Fibroblast of skin of abdomen (primary cell): ENCODE measurements around the gene GDF9.

Experiments used
- DNase-seq: peaks from one replicate; pipeline ENCODE4 v3.0.0-alpha.2; 2013

Gene GDF9

DNA sequence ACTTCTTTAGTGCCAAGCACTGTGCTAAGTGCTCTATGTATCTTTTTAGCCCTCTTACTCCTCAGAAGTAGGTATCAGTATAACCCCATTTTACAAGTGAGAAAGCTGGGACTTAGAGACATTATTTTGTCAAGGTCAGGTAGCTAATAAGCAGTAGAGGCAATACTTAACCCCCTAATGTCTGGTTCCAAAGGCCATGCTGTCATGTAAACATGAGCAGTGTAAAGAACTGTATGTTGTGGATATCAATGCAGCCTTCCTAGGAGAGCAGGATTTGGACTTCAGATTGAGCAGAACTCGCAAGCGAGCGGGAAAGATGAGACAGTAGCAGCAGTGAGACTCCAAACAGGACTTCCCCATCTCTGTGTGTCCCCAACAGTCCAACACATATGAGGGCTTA lies 32.2 kb downstream of the GDF9 start:
- no peak for DNase-seq

DNA sequence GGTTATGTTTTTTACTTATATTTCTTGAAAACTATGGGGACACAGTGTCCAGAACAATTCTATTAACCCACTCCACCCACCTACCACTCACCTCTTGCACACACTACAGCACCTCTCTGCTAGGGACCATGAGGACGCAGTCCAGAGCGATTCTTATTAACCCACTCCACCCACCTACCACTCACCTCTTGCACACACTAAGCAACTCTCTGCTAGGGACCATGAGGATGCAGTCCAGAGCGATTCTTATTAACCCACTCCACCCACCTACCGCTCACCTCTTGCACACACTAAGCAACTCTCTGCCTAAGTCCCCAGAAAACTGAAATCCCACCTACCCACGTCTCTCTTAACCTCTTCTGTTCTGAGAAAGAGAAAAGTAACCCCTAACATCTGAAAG lies 33.7 kb downstream of the GDF9 start:
- DNase-seq, result no peak

DNA sequence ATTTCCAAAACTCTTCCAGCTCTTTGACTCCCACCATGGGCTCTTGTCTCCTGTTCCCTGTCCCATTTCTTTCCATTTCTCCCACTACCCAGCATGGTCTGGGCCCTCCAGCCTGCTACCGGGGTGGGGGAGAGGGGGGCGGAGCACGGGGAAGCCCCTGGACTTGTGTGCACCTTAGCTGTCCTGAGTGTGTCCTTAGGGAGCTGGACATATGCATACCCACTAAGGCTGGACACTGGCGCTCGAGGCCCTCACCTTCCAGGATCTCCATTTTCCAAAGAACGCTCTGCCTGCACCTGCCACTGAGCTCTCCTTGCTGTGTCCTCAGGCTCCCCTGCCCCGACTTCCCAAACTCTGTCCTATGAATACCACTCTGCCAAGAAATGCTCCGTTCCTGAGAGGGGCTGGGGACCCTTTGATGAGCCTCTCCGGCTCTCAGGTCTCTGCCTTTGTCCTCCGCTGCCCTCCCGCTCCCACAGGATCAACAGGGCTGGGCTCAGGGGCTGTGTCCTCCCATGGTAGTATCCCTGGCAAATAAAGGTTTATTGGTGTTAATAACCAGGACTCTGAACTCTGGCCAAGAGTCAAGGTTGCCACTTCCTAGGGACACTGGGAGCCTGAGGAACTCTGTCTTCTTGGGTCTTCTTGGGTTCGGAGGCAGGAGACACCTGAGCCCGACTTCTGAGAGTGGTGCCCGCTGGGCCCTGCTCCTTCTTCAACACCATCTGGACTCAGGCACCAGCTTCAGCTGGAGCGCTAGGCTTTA lies 35.0 kb downstream of the GDF9 start:
- no peak for DNase-seq

DNA sequence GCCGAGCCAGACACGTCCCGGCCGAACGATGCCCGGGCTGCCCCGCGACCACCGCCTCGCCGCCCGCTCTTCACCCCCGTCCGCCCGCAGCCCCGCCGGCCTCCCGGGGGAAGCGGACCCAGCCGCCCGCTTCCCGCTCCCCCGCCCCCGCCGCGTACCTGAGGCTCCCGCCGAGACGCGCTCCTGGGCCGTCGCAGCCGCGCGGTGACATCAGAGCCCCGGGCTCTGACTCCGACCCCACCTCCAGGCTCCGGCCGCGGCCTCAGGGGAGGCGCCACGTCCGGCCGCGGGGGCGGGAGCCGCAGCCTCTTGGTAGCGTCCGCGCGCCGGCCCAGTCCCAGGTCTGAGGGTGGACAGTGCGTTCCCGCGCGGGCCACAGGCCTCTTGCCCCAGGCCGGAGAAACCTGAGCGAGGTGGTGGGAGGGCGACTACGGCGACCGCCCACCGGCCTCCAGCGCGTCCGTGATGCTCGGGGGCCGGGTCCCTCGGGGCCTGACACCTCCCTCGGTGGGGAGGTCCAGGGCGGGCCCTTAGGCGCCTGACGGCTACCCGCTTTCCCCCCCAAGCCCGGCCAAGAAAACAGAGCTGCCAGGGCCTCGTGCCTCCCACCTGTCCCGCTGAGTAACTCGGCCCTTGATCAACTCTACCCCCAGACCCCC lies 35.7 kb downstream of the GDF9 start, which contains the start of gene SHROOM1:
SHROOM1 (minus strand) TSS at position 212 of the 659 bp plus-strand sequence. CDS start 4,507 bp downstream, outside the sequence.
- DNase-seq, result no peak

DNA sequence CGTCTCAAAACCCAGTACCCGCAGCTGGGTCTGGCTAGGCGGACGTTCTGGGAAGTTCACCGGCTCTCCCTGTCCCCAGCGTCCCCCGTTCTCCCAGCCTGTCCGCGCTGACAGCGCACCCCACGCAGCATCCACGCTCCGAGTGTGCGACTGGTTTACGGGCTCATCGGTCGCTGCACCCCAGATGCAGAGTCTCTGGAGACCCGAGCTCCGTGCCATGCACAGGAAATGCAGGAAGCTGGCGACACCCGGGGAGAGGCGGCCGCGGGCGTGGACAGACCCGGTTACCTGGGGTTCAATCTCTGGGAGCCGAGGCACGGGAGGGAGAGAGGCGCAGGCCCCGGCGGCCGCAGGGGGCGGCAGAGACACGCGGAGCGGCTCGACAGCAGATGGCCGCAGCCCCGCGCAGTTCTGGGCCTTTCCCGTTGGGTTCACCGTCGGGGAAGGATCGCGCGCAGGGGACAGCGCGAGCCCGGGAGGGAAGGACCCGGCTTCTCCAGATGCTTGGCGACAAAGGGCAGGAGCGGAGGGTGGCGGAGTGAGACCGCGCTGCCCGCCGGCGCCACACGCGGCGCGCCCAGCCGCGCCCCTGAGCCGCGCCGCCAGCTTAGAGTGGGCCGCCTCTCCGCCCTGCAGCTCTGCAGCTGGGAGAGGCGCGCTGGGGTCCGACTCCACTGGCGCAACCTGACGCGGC lies 36.4 kb downstream of the GDF9 start:
- DNase-seq, result peak; percentile 63

DNA sequence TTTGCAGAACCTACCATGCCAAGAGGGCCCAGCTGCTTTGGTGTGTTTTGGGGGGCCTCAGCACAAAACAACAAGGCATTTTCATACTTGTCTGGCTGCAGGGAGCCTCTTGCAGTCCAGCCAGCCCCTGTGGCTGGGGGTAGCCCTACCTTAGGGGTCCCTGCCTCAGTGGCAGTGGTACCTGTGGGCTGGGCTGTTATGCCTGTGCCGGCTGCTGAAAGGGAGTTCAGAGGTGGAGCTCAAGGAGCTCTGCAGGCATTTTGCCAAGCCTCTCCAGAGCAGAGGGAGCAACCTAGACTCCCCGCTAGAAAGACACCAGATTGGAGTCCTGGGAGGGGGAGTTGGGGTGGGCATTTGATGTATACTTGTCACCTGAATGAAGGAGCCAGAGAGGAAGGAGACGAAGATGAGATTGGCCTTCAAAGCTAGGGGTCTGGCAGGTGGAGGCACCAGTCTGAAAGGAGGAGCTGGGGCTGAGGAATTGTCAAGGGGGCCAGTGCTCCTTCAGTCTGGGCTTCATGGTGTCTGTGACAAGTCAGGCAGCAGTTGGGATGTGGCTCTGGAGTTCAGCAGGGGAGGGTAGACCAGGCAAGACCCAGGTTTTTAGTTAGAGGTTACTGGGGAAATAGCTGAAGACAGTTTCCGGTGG lies 37.3 kb downstream of the GDF9 start:
- DNase-seq, result no peak

DNA sequence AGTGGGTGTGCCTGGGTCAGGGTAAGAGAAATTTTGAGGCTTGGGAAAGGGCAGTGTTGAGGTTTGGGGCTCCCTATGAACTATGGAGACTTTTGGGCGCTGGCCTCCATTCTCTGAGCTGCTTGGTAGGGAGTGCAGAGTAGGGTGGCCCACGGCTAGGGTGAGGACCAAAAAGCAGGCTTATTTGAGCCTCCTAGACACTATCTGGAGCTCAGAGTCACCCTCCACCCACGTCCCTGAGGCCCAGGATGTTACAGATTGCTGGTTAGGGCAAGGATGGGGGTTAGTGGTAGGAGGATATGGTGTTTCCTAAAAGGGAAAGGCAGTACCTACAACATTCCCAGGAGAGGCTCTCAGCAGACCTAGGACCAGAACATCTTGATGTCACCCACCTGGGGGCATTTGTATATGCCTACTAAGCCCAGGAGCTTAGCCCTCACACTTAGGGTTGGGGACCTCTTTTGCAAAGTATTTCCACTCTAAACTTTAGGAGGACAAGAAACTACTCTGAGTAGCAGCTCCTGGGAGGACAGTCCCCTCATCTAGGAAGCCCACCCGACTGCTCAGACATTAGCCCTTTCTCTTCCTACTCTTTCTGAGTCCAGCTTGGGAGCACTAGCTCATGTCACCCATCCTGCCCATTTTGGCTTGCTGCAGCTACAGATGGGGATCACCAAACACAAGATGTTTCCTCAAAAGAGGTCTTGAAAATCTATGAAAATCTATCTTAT lies 38.2 kb downstream of the GDF9 start:
- DNase-seq, result no peak

DNA sequence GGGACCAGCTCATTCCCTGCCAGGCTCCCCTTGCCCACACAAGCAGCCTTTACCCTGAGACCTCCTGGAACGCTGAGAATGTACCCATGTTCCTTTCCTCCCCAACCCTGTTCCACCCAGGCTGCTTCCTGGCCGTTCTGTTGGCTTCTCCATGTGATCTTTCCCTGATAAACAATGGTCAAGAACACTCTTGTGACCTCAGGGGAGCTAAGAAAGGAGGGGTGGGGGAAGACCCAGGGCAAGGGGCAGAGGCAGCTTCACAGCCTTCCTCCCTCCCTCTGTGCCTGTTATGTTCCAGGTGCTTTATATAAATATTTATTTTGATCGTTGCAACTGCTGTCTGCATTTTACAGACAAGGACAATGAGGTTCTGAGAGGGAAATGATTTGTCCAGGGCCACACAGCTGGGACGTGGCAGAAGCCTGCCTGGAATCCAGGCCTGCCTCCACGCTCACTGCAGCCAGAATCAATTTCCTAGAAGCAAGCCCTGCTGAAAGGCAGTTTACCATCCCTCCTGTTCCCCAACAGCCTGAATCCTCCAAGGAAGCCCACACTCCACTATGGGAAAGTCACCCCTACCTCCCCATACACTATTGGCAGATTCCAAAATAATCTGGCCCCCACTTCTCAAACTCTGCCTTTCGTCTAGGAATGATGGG lies 39.7 kb downstream of the GDF9 start:
- no peak for DNase-seq

DNA sequence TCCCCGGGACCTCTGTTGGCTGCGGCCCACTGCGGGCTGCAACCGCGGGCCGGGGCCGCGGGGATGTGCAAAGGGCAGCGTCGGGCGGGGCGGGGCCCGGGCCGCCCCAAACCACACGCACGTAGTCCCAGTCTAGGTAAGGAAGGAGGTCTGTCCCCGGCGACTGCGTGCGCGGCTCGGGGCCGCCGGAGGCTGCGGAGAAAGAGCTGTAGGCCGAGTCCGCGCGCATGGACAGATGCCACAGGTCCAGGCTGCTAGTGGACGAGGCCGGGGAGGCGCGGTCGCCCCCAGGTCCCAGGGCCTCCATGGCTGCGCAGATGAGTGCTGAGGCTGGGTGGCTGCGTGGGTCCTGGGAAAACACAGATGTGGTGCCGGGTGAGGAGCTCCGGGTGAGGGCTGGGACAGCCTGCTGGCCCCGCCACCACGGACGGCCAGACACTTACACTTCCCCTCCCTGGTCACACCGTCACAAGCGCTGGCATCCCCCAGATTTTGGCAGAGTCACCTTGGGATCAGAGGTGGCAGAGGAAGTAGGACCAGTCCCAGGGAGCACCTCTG lies 40.4 kb downstream of the GDF9 start:
- DNase-seq, result no peak

DNA sequence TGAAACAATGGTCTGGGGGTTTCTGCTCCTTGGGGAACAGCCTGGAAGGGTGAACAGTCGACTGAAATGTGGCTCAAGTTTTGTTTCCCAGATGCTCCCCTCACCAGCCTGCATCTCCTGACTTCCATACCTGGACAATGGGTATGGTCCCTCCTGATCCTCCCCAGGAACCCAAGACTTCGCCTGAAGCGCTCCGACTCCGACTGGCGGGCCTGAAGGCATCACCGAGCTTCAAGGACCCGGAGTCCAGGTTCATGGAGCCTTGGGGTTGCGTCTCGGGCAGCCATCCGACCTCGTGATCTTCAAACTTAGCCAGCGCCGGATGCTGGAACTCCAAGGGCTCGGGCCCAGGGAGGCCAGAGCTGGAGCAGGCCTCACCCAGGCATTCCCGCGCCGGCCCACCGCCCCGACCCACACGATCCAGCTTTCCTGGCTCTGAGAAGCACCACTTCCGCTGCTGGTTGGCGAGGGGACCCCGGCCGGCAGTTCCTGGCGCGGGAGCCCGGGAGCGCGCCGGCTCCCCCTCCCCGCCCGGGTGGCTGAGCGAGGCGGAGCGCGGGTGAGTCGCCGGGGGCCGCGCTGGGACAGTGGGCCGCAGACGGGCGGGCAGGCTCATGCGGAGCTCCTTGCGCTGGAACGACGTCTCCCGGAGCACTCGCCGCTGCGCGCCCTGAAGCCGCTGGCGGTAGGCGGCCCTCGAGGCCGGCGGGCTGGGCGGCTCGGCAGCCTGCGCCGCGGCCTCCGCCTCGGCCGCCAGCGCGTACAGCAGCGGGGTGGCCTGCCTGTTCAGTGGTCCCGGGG lies 41.0 kb downstream of the GDF9 start:
- DNase-seq, result no peak

DNA sequence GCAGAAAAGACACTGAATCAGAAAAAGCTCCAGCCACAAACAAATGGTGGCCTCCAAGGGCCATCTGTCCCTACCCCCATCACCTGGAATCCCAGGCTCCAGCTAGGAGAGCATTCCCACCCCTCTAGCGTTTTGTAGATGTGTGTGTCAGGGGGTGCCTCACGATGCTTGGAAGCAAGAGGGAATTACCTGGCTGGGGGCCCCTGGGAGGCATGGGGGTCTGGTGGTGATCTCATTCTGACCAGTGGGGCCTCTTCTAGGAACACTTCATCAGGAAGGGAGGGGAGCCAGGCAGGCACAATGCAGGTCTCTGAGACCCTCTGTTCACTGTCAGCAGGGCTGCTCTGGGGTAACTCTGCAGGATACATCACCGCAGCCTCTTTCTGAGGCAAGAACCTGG lies 41.8 kb downstream of the GDF9 start:
- no peak for DNase-seq

DNA sequence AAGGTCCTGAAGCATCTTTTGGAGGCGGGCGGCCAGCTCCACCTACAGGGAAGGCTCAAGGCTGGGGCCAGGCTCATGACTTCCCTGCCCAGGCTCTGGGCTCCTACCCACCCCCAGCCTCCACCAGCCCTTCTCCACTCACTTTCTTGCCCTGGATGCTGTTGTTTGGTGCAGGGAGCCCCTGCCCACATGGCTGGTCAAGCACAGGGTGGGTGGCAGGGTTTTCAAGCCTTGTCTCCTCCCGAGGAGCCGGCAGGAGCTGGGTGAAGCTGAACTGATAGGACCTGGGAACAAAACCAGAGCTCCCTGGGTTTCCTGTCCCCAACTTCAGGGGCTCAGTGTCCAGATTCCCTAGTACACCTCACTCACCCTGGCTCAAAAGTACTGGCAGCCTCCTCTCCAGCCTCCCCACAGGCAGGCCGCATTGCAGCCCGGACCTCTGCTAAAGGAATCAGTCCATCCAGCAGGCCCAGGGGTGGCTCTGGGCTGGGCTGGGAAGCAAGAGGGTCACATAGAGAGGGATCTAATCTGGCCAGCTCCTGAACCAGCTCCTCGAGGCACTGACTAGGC lies 42.7 kb downstream of the GDF9 start:
- DNase-seq, result no peak

DNA sequence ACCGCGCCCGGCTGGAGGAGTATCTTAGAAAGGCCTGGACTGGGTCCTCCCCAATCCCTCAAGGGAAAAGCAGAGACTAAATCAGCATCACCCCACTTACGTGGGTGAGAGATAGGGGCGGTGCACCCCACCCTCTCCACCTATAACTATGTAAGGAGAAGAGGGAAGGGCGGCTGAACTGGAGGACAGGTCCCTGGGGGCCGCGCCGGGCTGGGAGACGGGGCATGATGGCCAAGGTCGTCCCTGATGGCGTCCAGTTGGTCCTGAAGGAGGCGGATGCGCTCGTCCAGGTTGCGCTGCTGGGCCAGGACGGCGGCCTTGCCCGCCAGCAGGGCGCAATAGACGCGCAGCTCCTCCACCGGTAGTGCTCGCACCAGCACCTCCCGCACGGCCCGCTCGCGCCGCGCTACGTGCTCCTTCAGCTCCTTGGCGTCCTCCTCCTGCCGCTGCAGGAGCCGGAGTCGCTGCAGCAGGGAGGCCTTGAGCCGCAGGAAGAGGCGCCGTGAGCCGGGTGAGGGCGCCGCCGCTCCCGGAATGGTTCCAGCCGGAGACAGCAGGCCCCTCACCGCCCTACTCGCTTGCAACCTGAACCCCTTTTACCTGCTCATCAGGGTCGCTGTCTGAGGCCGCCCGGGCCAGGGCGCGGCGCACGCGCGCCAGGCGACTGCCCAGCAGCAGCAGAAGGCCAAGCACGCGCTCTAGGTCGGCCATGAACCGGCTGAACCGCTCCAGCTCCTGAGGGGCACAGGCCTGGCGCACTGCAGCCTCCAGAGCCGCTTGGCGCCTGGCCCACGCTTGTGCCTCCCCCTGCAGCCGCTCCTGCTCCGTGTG lies 43.4 kb downstream of the GDF9 start:
- DNase-seq, result peak; percentile 21

DNA sequence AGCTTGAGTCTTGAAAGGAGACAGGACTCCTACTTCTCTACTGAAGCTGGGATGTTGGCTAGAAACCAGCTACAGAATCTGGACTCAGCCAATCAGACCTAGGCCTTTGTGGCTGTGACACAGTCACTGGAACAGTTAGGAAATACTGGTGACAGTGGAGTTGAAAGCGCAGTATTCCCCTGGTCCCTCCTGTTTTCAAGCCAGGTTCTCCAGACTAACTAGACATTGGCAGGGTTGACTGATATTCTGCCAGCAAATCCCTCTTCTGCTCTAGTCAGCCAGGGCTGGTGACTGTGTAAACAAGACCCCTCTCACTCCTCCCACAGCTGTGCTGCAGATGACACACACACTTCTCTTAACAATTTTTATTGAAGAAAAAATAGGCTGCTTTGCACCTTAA lies 44.5 kb downstream of the GDF9 start:
- DNase-seq, result peak; percentile 36

DNA sequence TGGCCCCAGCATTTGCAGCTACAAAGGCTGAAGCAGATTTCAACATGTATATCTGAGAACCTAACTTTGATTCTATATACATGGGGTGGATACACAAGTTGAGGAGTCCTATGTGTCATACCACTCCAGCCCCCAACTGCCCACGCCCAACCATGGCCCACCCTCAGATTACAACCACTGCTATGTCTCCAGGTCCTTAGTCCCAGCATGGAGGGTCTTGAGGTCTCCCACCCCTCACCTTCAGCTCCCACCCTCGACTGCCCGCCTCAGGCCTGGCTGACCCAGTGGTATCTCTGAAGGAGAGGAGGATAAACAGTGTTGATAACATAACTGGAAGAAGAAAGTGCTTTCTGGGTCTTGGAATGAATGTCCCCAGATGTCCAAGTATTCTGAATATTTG lies 44.9 kb downstream of the GDF9 start:
- no peak for DNase-seq

DNA sequence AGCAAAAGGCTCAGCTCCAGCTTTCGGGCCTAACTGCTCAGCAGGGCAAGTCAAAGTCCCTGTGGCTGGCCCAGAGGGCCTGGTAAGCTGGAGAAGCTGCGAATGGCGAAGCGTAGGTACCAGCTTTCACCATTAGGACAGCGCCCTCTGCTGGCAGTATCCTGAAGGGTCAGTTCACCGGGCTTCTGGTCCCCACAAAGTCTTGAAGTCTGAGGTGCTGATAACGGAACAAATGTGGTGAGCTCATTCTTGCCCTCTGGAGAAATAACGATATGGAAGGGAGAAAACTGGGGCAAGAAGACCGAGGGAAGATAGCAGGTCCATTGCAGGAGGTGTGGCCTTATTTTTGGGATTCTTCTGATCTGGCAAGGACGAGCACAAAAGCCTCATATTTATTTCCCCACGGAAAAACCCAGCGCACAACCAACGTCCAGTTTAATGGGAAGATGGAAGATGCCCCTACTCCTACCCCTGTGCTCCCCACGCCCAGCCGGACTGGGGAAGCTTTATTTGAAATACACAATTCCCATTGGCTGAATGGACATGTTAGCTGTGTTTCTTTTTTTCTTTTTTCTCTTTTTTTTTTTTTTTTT lies 46.0 kb downstream of the GDF9 start:
- DNase-seq, result peak; percentile 84

DNA sequence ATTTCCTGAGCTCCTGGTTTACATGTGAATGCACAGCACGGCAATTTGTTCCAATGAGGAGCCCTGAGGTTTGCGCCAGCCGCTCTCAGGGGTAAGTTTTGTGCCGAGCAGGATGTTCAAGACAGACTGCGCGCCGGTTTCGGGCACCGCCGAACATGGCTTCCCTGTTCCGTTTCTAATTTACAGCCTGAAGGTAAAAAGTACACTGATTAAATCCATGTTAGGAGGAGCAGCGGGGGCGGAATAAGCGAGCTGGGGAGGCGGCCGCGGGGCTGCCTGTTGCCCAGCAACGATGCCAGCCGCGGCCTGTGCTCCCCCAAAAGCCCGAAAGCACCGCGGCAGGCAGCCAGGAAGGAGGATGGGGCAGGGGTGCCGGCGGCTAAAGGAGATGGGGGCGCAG lies 46.8 kb downstream of the GDF9 start:
- no peak for DNase-seq

DNA sequence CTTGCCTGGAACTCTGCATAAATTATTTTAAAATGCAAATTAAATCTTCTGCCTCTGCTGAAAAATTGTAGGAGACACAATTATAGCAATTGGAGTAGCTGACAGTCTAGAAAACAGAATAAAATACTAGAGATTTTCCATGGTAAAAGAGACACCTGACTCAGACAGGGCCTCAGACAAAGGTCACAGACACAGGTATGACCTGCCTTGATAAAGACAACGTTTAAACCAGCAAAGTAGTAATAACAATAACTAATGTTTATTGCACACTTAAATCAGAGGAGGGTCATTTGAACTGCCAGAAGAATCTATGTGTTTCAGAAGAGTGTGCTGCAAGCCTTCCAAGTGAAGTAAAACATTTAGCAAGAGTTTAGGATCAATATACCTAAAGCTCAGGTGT lies 49.3 kb downstream of the GDF9 start:
- no peak for DNase-seq

DNA sequence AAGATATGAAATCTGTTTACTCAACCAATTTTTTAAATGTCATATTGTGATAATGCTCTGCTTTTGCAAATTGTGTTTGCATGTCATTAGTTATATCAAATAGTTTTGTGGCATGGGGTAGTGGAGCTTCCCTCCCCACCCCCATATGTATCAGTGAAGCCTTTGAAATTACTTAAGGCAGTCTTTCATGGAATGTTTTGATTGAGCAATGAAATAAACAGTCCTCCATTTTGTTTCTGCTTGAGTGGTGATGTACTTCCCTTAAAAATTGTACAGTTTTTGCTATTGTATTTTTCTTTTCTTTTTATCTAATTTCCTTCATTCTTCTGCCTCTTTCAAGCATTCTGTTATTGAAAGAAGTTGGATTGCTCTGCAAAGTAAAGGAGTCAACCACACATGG lies 49.7 kb downstream of the GDF9 start:
- DNase-seq, result no peak
